Astrocyte (in vitro differentiated cells and primary cell): ENCODE results near the gene PTRH1. TPM values are rescaled to one million over a fixed set of nuclear protein-coding genes. Genes with fewer than 3 reads are reported as not detected.

Experiments used
- DNase-seq: peaks from one replicate; pipeline ENCODE4 v3.0.0-alpha.2; 2010; ENCODE audit warnings: low read depth
- FAIRE-seq: peaks from 2 replicates; lab custom pipeline; 2011; peaks lifted over from hg19 to GRCh38; lab: Jason Lieb, UNC
- H2AFZ ChIP-seq: 2 replicates; pipeline ENCODE4 v1.6.0; 2012; ENCODE audit warnings: low read depth, low read length, inconsistent platforms
- H3K27ac ChIP-seq: 2 replicates; pipeline ENCODE4 v1.5.1; 2011; ENCODE audit warnings: low read depth, low read length, inconsistent platforms
- H3K27me3 ChIP-seq: 2 replicates; pipeline ENCODE4 v1.6.0; 2011; ENCODE audit warnings: low read length, inconsistent platforms; ENCODE audit not compliant: insufficient read depth
- H3K36me3 ChIP-seq: 2 replicates; pipeline ENCODE4 v1.5.1; 2011; ENCODE audit warnings: low read length, inconsistent platforms; ENCODE audit not compliant: insufficient read depth
- H3K4me1 ChIP-seq: 2 replicates; pipeline ENCODE4 v1.5.1; 2011; ENCODE audit warnings: low read length, inconsistent platforms; ENCODE audit not compliant: insufficient read depth
- H3K4me2 ChIP-seq: 2 replicates; pipeline ENCODE4 v1.6.0; 2012; ENCODE audit warnings: low read length, inconsistent platforms
- H3K4me3 ChIP-seq: 2 replicates; pipeline ENCODE4 v1.5.1; 2011; ENCODE audit warnings: low read depth, mild to moderate bottlenecking, low read length, inconsistent platforms; ENCODE audit not compliant: insufficient read depth
- H3K79me2 ChIP-seq: 2 replicates; pipeline ENCODE4 v1.6.0; 2012; ENCODE audit warnings: mild to moderate bottlenecking, low read length, inconsistent platforms; ENCODE audit not compliant: insufficient read depth
- H3K9ac ChIP-seq: 2 replicates; pipeline ENCODE4 v1.6.0; 2012; ENCODE audit warnings: mild to moderate bottlenecking, low read length, inconsistent platforms
- H3K9me3 ChIP-seq: 2 replicates; pipeline ENCODE4 v1.5.1; 2012; ENCODE audit warnings: low read depth, mild to moderate bottlenecking, low read length, inconsistent platforms; ENCODE audit not compliant: insufficient read depth
- H4K20me1 ChIP-seq: 2 replicates; pipeline ENCODE4 v1.6.0; 2012; ENCODE audit warnings: low read length, inconsistent platforms; ENCODE audit not compliant: insufficient read depth
- H3K27ac Mint-ChIP-seq: one replicate; pipeline ENCODE4 v1.8.0; 2021; ENCODE audit warnings: mild to moderate bottlenecking, mixed read lengths; ENCODE audit not compliant: unreplicated experiment
- H3K27me3 Mint-ChIP-seq: one replicate; pipeline ENCODE4 v1.8.0; 2021; ENCODE audit warnings: low read depth, mixed read lengths; ENCODE audit not compliant: unreplicated experiment
- H3K36me3 Mint-ChIP-seq: one replicate; pipeline ENCODE4 v1.8.0; 2021; ENCODE audit warnings: low read depth, mixed read lengths; ENCODE audit not compliant: unreplicated experiment
- H3K4me1 Mint-ChIP-seq: one replicate; pipeline ENCODE4 v1.8.0; 2021; ENCODE audit warnings: low read depth, mixed read lengths; ENCODE audit not compliant: unreplicated experiment
- H3K4me3 Mint-ChIP-seq: one replicate; pipeline ENCODE4 v1.8.0; 2021; ENCODE audit warnings: mild to moderate bottlenecking, moderate library complexity, mixed read lengths; ENCODE audit not compliant: unreplicated experiment
- H3K9me3 Mint-ChIP-seq: one replicate; pipeline ENCODE4 v1.8.0; 2021; ENCODE audit warnings: mild to moderate bottlenecking, mixed read lengths; ENCODE audit not compliant: unreplicated experiment
- EZH2 ChIP-seq: IDR thresholded peaks from 2 replicates; pipeline ENCODE4 v1.6.1; 2012; ENCODE audit warnings: mild to moderate bottlenecking, low read length, inconsistent platforms; ENCODE audit not compliant: insufficient read depth
- total RNA-seq: library from RNA; stranded (reverse); gene quantifications from 2 replicates; pipeline ENCODE4 v1.2.1, GENCODE V29; 2021
- TF ChIP-seq, protein P1 (sequence below): IDR thresholded peaks from 2 replicates; pipeline ENCODE4 v1.5.1; 2011; ENCODE audit warnings: low read depth, mild to moderate bottlenecking, inconsistent platforms, low read length, moderate library complexity; ENCODE audit not compliant: insufficient read depth

The PTRH1 gene
- total RNA-seq, 1 donor from 2014 or later, result 9.9 TPM

- no peaks in the 10 kb centered on the region for H3K9me3 ChIP-seq
- TF ChIP-seq, protein P1, sequence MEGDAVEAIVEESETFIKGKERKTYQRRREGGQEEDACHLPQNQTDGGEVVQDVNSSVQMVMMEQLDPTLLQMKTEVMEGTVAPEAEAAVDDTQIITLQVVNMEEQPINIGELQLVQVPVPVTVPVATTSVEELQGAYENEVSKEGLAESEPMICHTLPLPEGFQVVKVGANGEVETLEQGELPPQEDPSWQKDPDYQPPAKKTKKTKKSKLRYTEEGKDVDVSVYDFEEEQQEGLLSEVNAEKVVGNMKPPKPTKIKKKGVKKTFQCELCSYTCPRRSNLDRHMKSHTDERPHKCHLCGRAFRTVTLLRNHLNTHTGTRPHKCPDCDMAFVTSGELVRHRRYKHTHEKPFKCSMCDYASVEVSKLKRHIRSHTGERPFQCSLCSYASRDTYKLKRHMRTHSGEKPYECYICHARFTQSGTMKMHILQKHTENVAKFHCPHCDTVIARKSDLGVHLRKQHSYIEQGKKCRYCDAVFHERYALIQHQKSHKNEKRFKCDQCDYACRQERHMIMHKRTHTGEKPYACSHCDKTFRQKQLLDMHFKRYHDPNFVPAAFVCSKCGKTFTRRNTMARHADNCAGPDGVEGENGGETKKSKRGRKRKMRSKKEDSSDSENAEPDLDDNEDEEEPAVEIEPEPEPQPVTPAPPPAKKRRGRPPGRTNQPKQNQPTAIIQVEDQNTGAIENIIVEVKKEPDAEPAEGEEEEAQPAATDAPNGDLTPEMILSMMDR, result no peak
- TF ChIP-seq EZH2, result no peak
- no peak overlapping the region for H3K9ac ChIP-seq
- no peaks in the 10 kb centered on the region for H3K36me3 Mint-ChIP-seq
- H2AFZ ChIP-seq, result peak overlapping the region; percentile 58
- peaks cover 3% of the 10 kb centered on the region for H3K4me1 Mint-ChIP-seq
- H3K27me3 ChIP-seq, result no peaks in the 10 kb centered on the region
- peak overlapping the region; percentile 79 for H3K4me3 Mint-ChIP-seq
- peaks cover 8% of the 10 kb centered on the region for H3K27me3 Mint-ChIP-seq
- H3K27ac ChIP-seq, result no peak overlapping the region
- H3K36me3 ChIP-seq, result no peaks in the 10 kb centered on the region
- peak overlapping the region; percentile 36 for H3K4me3 ChIP-seq
- H3K79me2 ChIP-seq, result no peaks in the 10 kb centered on the region
- H3K9me3 Mint-ChIP-seq, result no peaks in the 10 kb centered on the region
- H3K4me1 ChIP-seq, result peaks cover 10% of the 10 kb centered on the region
- H3K27ac Mint-ChIP-seq, result peak overlapping the region; percentile 44
- FAIRE-seq, result no peak
- no peaks in the 10 kb centered on the region for H4K20me1 ChIP-seq
- DNase-seq, result peak; percentile 71
- peak overlapping the region; percentile 80 for H3K4me2 ChIP-seq
These were observed 27.1 kb upstream of the PTRH1 start for GRCh38 chr9:127742435-127743088.

DNA sequence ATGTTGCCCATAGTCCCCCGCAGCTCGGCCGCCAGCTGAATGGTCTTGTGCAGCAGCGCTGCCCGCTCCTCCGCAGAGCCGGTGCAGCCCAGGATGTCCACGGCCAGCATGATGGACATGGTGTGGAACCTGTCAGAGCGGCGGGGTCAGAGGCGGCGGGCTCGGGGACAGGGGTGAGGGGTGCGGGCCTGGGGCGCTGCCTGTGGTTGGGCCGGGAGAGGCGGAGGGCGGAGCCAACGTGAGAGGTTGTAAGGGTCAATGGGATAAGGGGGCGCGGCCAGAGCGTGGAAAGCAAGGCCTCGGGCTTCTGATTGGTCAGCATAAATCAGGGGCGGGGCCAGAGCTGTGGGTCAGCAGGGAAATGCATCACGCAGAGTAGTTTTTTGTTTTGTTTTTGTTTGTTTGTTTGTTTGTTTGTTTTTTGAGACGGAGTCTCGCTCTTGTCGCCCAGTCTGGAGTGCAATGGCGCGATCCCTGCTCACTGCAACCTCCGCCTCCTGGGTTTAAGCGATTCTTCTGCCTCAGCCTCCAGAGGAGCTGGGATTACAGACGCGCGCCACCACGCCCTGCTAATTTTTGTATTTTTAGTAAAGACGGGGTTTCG, 26.5 kb upstream of the PTRH1 start:
- no peak overlapping the region for H3K9ac ChIP-seq
- no peaks in the 10 kb centered on the region for H3K79me2 ChIP-seq
- no peaks in the 10 kb centered on the region for H3K36me3 ChIP-seq
- DNase-seq (peak; percentile 10), FAIRE-seq (no peak)
- H3K4me2 ChIP-seq, result peak overlapping the region; percentile 80
- Mint-ChIP-seq H3K4me3 (peak overlapping the region; percentile 79), H3K27me3 (peaks cover 8% of the 10 kb centered on the region), H3K36me3 (no peaks in the 10 kb centered on the region), H3K27ac (no peak overlapping the region), H3K9me3 (no peaks in the 10 kb centered on the region), H3K4me1 (peaks cover 3% of the 10 kb centered on the region)
- peak overlapping the region; percentile 36 for H3K4me3 ChIP-seq
- TF ChIP-seq EZH2, result no peak
- TF ChIP-seq, protein P1, result no peak
- H2AFZ ChIP-seq, result peak overlapping the region; percentile 58
- no peak overlapping the region for H3K27ac ChIP-seq
- H3K4me1 ChIP-seq, result peaks cover 10% of the 10 kb centered on the region
- no peaks in the 10 kb centered on the region for H3K9me3 ChIP-seq
- H4K20me1 ChIP-seq, result no peaks in the 10 kb centered on the region
- H3K27me3 ChIP-seq, result no peaks in the 10 kb centered on the region
